ENCODE measurements around the gene TAF10.

TAF10 gene

GRCh38 chr11:6623391-6624363 is 11.7 kb upstream of the TAF10 start:
- DNase-seq = no peak

GRCh38 chr11:6622261-6623171 is 10.5 kb upstream of the TAF10 start:
- DNase-seq = no peak

- no peak for DNase-seq
Observed at GRCh38 chr11:6621711-6622211, 9.7 kb upstream of the TAF10 start.

- no peak for DNase-seq
Observed at GRCh38 chr11:6620636-6621035, 8.6 kb upstream of the TAF10 start.

- peak; percentile 83 for DNase-seq
Observed at GRCh38 chr11:6619004-6619745, 7.2 kb upstream of the TAF10 start, which contains the start of gene TPP1. Gene TPP1, minus strand, starts transcription at chr11:6619422. Its CDS starts 22 bp downstream, at chr11:6619400.

GRCh38 chr11:6618117-6619003 is 6.3 kb upstream of the TAF10 start:
- no peak for DNase-seq

GRCh38 chr11:6617315-6617781 is 5.3 kb upstream of the TAF10 start:
- no peak for DNase-seq

- DNase-seq = no peak
Observed at GRCh38 chr11:6616596-6617250, 4.7 kb upstream of the TAF10 start.

- no peak for DNase-seq
Observed at GRCh38 chr11:6615882-6616585, 4.0 kb upstream of the TAF10 start.

GRCh38 chr11:6615046-6615445 is 3.0 kb upstream of the TAF10 start:
- no peak for DNase-seq

GRCh38 chr11:6614446-6614845 is 2.4 kb upstream of the TAF10 start:
- DNase-seq = no peak

- no peak for DNase-seq
Observed at GRCh38 chr11:6613496-6613895, 1.5 kb upstream of the TAF10 start.

GRCh38 chr11:6611963-6612212 is 128 bp downstream of the TAF10 start:
- DNase-seq = no peak

GRCh38 chr11:6611092-6611962 is 689 bp downstream of the TAF10 start:
- DNase-seq = no peak

GRCh38 chr11:6610591-6610990 is 1.4 kb downstream of the TAF10 start:
- no peak for DNase-seq

GRCh38 chr11:6609502-6610015 is 2.5 kb downstream of the TAF10 start:
- DNase-seq = no peak

GRCh38 chr11:6608726-6609501 is 3.1 kb downstream of the TAF10 start:
- DNase-seq = no peak

- no peak for DNase-seq
Observed at GRCh38 chr11:6608011-6608410, 4.0 kb downstream of the TAF10 start.

Measured in DMS153 (cell line).